GM18526 (cell line): Measurements from ENCODE around the gene IGF2R.

Experiments used
- POLR2A ChIP-seq: IDR thresholded peaks from 3 replicates; pipeline ENCODE4 v1.6.1; 2011; ENCODE audit not compliant: insufficient read length; ENCODE audit errors: extremely low read depth

Gene IGF2R

GRCh38 chr6:159968295-159969203 is at the start of gene IGF2R:
TSS of gene IGF2R (plus strand) at chr6:159969082. CDS start at chr6:159969247, 165 bp downstream.
- peak; percentile 95 for TF ChIP-seq POLR2A

GRCh38 chr6:159919800-159920199 is 49.1 kb upstream of the IGF2R start:
- TF ChIP-seq POLR2A: no peak

- TF ChIP-seq POLR2A: no peak
These were observed 42.2 kb upstream of the IGF2R start for GRCh38 chr6:159926542-159927203.

GRCh38 chr6:159929819-159930218 is 39.1 kb upstream of the IGF2R start:
- TF ChIP-seq POLR2A: no peak

DNA sequence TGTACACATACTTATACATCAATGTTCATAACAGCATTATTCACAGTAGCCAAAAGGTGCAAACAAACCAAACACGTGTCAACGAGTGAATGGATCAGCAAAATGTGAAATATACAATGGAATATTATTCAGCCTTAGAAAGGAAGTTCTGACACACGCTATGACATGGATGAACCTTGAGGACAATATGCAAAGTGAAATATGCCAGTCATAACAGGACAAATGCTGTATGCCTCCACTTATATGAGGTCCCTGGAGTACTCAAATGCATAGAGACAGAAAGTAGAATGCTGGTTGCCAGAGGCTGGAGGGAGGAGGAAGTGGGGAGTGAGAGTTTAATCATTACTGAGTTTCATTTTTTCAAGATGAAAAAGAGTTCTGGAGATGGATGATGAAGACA is 37.8 kb upstream of the IGF2R start:
- TF ChIP-seq POLR2A: no peak

GRCh38 chr6:159931846-159932245 is 37.0 kb upstream of the IGF2R start:
- TF ChIP-seq POLR2A: no peak

DNA sequence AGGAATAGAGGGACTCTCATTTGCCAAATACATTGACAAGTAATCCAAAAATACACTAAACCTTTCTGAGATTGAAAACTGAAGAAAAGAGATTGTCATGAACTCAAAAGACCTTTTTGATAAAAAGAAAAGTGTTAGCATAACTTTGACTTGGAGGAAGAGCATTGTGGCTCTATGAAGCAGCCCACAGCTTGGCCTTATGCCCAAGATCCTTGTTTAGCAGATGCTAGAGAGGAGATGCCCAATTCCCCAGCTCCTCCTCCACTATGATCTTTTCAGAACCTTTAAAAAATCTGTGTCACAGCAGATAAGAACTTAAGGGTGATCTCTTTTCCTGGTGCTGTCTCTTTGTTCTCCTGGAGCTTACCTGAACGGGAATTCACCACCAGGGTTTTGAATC is 35.8 kb upstream of the IGF2R start:
- no peak for TF ChIP-seq POLR2A

DNA sequence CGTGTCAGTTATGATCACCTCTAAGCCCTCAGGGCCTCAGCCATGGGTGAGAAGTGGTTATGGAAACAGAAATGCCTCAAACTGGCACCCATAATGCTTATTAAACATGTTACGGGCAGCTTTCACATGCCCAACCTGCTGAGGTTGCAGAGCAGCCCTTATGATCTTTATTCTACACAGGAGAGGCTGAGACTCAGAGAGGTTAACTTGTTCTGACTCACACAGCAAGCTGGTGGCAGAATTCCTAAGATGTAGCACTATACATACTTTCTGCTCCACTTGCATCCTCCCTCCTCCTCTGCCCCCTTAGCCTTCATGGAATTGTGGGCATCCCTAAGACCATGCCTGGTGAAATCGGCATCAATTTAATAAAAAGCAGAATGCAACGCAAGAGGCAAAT is 34.7 kb upstream of the IGF2R start:
- TF ChIP-seq POLR2A: no peak

- no peak for TF ChIP-seq POLR2A
These were observed 33.8 kb upstream of the IGF2R start for GRCh38 chr6:159935065-159935464.

DNA sequence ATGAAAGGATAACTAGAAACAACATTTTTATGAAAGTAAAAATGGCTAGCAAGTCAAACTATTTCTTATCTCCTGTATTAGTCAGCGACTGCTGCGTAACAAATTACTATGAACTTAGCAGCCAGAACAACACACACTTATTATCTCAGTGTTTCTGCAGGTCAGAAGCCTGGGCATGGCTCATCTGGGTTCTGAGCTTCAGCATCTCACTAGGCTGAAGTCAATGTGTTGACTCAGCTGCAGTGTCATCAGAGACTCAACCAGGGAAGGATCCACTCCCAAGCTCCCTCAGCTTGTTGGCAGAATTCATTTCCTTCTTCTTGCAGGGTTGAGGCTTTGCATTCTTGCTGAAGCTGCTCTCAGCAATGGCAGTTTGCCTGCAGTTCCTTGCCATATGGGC is 33.2 kb upstream of the IGF2R start:
- no peak for TF ChIP-seq POLR2A

- no peak for TF ChIP-seq POLR2A
These were observed 29.3 kb upstream of the IGF2R start for GRCh38 chr6:159939591-159940016.

DNA sequence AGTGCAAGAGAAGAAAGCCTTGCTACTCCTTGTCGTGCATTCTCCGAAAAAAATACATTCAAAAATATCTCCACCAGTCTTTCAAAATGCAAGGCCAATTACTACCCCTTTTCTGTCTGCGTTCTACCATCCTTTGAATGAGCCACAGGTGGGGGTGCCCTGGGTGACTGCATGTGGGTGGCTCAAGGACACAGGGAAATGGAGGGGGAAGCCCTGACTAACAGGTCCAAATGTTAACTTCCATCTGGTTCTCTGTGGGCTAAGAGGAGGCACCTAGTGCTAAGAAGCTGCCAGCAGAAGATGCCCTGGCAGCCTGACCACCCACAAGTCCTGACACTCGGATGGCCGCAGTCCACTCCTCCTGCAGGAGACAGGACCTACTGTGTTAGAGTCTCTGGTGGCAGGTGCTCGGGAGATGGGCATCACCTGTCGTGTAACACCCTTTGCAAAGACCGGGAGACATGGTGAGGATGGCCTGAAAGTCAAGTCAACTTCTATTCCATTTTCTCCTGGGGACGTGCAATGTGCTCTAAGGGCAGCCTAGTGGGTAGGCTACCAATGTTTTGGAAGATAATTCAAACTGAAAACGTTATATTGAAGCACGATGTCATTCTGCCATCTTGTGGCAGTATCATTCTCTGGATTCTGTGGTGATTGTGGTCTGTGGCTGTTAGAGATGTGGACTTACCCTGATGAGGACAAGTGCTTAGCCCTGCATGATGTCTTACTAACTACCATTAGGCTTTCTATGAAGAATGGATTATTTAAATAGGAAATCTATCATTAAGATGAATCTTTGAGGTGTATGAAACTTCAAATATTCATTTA is 27.4 kb upstream of the IGF2R start:
- no peak for TF ChIP-seq POLR2A

DNA sequence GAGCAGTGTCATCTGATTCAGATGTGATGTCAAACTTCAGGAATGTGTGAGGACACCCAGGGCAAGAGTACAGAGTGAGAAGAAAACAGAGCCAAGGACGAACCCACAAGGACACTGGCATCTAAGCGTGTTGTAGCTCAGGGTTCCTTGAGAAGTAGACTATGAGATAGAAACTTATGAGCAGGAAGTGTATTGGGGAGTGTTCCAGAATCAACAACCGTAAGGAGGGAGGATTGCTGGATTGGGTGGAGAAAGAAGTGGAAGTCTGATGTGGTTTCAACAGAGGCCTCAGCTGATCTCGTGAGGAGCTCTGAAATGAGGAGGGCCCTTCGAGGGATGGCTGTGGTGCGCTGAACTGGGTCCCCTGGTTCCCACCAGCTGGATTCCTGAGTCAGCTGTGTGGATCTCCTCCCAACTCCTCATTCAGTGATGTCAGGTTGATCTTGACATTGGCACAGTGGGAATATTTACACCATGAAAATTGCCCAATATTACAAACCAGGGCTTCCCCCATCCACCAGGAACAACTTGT is 25.7 kb upstream of the IGF2R start:
- TF ChIP-seq POLR2A: no peak

DNA sequence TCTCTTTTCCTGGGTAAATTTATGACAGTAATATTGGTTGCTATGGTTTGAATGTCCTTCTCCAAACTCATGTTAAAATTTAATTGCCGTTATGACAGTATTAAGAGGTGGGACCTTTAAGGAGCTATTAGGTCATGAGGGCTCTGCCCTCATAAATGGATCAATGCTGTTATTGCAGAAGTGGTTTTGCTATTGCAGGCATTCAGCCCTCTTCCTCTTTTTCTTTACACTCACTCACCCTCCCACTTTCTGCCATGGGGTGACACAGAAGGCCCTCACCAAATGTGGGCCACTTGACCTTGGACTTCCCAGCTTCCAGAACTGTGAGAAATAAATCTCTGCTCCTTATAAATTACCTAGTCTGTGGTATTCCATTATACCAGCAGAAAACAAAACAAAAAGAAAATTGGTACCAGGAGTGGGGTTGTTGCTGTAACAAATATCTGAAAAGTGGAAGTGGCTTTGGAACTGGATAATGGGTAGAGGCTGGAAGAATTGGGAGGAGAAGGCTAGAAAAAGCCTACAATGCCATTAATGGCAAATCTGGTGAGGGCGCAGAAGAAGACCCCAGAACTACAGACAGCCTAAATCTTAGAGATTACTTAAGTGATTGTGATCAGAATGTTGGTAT is 24.8 kb upstream of the IGF2R start:
- no peak for TF ChIP-seq POLR2A
